NT2/D1 (cell line): ENCODE measurements around the gene ASPSCR1.

Experiments used
- DNase-seq: peaks from one replicate; pipeline ENCODE4 v3.0.0-alpha.2; 2011; ENCODE audit warnings: low read depth, low spot score
- H3K27me3 ChIP-seq: 2 replicates; pipeline ENCODE4 v1.6.0; 2011; ENCODE audit warnings: mild to moderate bottlenecking; ENCODE audit not compliant: insufficient read length, insufficient read depth
- H3K36me3 ChIP-seq: 2 replicates; pipeline ENCODE4 v1.6.1; 2011; ENCODE audit warnings: mild to moderate bottlenecking, low read length, mixed read lengths; ENCODE audit not compliant: insufficient read depth, insufficient read length
- H3K4me1 ChIP-seq: 2 replicates; pipeline ENCODE4 v1.5.1; 2011; ENCODE audit not compliant: insufficient read depth, insufficient read length
- H3K4me3 ChIP-seq: 2 replicates; pipeline ENCODE4 v1.5.1; 2011; ENCODE audit warnings: low read depth; ENCODE audit not compliant: insufficient read length
- H3K9ac ChIP-seq: 2 replicates; pipeline ENCODE4 v1.6.0; 2011; ENCODE audit warnings: low read depth; ENCODE audit not compliant: insufficient read length
- H3K9me3 ChIP-seq: 2 replicates; pipeline ENCODE4 v1.5.1; 2011; ENCODE audit warnings: mild to moderate bottlenecking, low read length; ENCODE audit not compliant: insufficient read depth
- SUZ12 ChIP-seq: IDR thresholded peaks from 2 replicates; pipeline ENCODE4 v1.6.1; 2011; ENCODE audit not compliant: insufficient read length, insufficient read depth; ENCODE audit errors: extremely low read depth
- YY1 ChIP-seq: IDR thresholded peaks from 2 replicates; pipeline ENCODE4 v1.6.1; 2011; ENCODE audit not compliant: insufficient read length, insufficient read depth
- ZNF274 ChIP-seq: IDR thresholded peaks from 2 replicates; pipeline ENCODE4 v1.6.1; 2011; ENCODE audit warnings: mild to moderate bottlenecking, low read depth, low read length

The ASPSCR1 gene

DNA sequence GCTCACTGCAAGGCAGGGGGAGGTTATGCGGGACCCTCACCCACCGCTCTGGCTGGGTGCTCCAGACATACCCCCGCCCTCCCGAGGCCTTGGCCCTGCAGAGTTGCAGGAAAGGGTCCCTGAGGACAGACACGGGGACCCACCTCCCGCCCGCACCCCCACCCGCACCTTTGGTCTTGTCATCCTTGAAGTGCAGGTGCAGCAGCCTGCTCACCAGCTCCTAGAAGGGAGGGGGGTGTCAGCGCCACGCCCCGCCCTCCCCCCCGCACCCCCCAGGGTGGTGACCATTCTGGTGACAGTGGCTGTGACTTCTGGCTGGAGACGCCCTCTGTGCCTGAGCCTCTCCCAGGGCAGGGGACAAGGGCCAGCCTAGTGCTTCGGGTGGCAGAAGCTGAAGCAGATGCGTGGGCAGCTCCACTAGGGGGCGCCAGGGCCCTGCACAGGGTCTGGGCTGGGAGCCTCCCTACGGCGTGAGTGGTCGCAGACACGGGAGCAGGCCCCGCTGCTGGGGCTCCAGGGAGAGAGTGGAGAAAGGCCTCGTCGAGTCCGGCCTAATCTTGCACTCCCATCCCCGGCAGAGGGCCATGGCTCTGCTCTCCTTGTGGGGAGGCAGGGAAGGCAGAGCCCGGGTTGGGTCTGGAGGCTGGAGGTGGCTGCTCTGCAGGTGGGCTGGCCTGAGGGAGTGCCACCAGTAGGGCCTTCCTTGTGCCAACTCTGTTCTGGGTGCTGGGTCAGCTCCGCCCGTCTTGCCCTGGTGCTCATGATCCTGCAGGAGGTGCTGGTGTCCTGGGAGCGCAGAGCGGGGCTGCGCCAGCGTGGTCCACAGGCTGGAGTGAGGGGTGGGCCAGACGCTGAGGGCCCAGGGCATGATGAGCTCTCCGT is 42.5 kb downstream of the ASPSCR1 start:
- Histone ChIP-seq H3K27me3 (peaks cover 15% of the 10 kb centered on the region), H3K36me3 (peaks cover 36% of the 10 kb centered on the region), H3K9me3 (no peaks in the 10 kb centered on the region), H3K4me1 (peaks cover 32% of the 10 kb centered on the region), H3K4me3 (peak overlapping the region; percentile 0), H3K9ac (no peak overlapping the region)
- TF ChIP-seq SUZ12 (no peak), YY1 (no peak), ZNF274 (no peak)
- DNase-seq: no peak

DNA sequence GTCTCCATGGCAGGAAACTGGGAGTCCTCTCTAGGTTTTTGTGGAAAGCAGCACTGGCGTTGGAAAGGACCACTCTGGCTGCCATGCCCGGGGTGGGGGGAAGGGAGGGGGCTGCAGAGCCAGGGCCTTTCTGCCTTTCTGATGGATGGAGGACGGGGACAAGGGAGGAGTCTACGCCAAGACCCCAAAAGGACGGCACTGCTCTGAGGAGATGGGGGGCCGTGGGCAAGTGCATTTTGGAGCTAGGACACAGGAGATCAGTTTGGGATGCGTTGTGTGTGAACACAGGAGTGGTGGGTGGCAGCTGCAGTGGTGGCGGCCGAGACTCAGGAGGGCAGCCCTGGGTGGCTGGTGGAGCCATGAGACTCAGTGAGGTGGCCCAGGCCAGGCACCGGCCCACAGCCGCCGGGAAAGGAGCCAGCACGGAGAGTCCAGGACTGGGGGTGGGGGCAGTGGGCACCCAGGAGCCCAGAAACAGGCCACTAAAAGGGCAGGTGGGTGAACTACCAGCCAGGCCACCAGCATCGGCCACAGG is 43.2 kb downstream of the ASPSCR1 start:
- Histone ChIP-seq H3K9me3 (no peaks in the 10 kb centered on the region), H3K4me3 (no peak overlapping the region), H3K4me1 (peaks cover 31% of the 10 kb centered on the region), H3K36me3 (peaks cover 41% of the 10 kb centered on the region), H3K27me3 (peaks cover 15% of the 10 kb centered on the region), H3K9ac (no peak overlapping the region)
- no peak for DNase-seq
- no peak for TF ChIP-seq ZNF274
- no peak for TF ChIP-seq SUZ12
- no peak for TF ChIP-seq YY1

DNA sequence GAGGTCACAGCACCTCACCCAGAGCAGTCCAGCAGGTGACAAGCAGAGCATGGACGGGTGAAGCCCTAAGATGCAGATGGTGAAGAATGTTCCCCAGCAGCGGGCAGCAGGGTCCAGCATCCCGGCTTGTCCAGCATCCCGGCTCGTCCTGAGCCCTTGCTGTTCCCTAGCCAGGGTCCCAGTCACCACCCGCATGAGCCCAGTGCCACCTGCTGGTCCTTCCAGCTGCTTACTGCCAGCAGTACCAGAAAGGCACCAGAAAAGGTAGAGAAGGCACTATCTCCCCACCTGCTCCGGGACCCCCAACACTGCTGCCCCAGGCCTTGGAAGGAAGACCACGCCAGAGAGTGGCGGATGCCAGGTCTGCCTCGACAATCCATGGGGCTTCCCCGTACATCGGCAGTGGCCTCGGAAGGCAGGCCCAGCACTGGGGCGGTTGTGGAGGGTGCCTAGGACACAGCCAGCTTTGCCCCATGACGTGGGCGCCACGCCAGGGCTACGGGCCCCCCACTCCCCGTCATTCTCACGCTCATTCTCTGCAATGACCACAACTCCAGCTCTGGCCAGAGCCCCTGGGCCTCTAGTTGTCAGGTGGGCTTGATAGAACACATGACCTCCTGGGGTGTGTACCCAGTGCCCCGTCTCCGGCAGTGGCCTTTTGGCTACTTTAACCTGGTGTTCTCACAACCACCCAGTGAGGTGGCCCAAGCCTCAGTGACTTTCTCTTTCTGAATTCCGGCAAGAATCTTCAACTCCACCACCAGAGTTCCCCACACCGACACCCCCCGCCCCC is 43.9 kb downstream of the ASPSCR1 start:
- peak overlapping the region; percentile 93 for H3K9ac ChIP-seq
- H3K4me1 ChIP-seq: peaks cover 28% of the 10 kb centered on the region
- TF ChIP-seq YY1 (no peak), SUZ12 (no peak), ZNF274 (no peak)

DNA sequence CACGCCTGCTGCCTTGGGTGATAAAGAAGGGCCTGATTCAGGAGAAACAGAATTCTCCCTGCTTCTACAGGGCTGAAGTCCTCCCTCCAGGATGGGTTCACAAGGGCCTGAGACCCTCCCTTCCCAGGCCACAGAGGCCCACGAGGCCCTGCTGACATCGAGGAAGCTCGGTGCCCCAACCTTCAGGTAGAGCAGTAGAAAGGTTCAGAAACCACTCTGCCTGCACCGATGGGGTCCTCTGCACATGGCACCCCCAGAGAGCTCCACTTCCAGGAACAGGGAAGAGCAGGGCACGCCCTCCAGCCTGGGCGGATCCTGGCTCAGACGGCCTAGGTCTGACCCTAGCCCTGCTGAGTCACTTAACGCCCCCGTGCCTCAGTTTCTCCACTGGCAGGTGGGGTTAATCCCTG is 44.5 kb downstream of the ASPSCR1 start:
- Histone ChIP-seq H3K9ac (peak overlapping the region; percentile 93), H3K36me3 (peaks cover 42% of the 10 kb centered on the region), H3K27me3 (peaks cover 15% of the 10 kb centered on the region), H3K4me3 (peak overlapping the region; percentile 94), H3K9me3 (no peaks in the 10 kb centered on the region), H3K4me1 (peaks cover 26% of the 10 kb centered on the region)
- TF ChIP-seq SUZ12 (no peak), ZNF274 (no peak), YY1 (no peak)
- no peak for DNase-seq

More for the DNA sequence above, 43.9 kb downstream of the ASPSCR1 start:
- DNase-seq: no peak
- Histone ChIP-seq H3K9me3 (no peaks in the 10 kb centered on the region), H3K27me3 (peaks cover 15% of the 10 kb centered on the region), H3K36me3 (peaks cover 47% of the 10 kb centered on the region), H3K4me3 (no peak overlapping the region)

DNA sequence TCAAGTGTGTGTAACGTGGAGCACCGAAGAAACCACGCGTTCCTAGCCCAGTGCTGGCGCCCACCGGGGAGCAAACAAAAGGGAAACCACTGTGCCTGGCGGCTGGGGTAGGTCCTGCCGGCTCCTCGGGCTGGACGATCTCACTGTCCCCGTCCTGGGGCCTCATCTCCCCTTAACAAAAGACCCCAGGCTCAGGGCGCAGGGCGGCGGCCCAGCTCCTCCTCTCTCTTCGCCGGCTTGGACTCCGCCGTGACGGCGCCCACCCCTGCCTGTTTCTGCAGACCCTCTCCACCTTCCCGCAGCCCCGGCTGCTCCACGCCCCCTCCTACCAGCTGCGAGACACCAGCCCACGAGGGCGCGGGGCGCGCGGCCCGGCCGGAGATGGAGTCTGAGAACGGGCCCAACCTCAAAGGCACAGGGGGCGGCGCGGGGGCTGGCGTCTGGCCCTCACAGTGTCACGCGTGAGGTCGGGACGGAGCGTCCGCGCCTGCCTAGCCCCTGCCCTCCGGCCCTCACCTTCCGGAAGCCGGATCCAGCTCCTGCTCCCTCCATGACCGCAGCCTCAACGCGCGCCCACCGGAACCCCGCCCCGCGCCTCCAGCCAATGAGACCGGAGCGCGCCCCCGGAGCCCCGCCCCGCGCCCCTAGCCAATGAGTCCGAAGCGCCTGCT is 45.0 kb downstream of the ASPSCR1 start, which contains the start of gene CENPX:
TSS of gene CENPX (minus strand) at position 569 of the 671 bp plus-strand sequence. CDS start at position 552, 17 bp downstream.
- no peak for DNase-seq
- TF ChIP-seq ZNF274: no peak
- Histone ChIP-seq H3K4me1 (peaks cover 26% of the 10 kb centered on the region), H3K9me3 (no peaks in the 10 kb centered on the region), H3K4me3 (peak within 1 kb of the TSS; percentile 94), H3K27me3 (peaks cover 15% of the 10 kb centered on the region), H3K36me3 (peaks cover 41% of the 10 kb centered on the region), H3K9ac (peak within 1 kb of the TSS; percentile 96)

DNA sequence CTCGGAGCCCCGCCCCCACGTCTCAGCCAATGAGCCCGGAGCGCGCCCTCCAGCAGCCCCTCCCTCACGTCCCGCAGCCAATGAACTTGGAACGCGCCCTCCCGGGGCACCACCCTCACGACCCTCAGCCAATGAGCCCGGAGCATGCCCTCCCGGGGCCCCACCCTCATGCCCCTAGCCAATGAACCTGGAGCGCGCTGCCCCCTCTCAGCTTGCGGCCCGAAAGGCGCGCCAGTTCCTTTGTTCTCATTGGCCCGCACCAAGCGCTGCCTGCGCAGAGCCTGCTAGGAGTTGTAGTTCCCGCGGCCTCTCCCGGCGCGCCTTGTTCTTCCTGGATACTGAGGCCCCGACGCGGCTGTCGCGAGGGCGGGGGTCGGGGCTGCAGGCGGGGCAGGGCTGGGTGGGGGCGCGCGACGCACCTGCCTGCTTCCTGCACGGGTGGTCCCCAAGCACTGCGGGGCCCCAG is 45.6 kb downstream of the ASPSCR1 start, which contains the start of gene LRRC45:
TSS of gene LRRC45 (plus strand) at position 325 of the 466 bp plus-strand sequence. CDS start 339 bp downstream, outside the sequence.
- H3K27me3 ChIP-seq: peaks cover 15% of the 10 kb centered on the region
- no peaks in the 10 kb centered on the region for H3K9me3 ChIP-seq
- H3K4me1 ChIP-seq: peaks cover 26% of the 10 kb centered on the region
- peak; percentile 97 for DNase-seq
- H3K36me3 ChIP-seq: peaks cover 38% of the 10 kb centered on the region
- no peak for TF ChIP-seq SUZ12
- peak within 1 kb of the TSS; percentile 96 for H3K9ac ChIP-seq
- peak within 1 kb of the TSS; percentile 94 for H3K4me3 ChIP-seq
